ENCODE measurements around the gene ELF2. TPM values are rescaled to one million over a fixed set of nuclear protein-coding genes. Genes with fewer than 3 reads are reported as not detected.

The ELF2 gene
- total RNA-seq, 1 donor from 2014 or later, result 48.0 TPM

DNA sequence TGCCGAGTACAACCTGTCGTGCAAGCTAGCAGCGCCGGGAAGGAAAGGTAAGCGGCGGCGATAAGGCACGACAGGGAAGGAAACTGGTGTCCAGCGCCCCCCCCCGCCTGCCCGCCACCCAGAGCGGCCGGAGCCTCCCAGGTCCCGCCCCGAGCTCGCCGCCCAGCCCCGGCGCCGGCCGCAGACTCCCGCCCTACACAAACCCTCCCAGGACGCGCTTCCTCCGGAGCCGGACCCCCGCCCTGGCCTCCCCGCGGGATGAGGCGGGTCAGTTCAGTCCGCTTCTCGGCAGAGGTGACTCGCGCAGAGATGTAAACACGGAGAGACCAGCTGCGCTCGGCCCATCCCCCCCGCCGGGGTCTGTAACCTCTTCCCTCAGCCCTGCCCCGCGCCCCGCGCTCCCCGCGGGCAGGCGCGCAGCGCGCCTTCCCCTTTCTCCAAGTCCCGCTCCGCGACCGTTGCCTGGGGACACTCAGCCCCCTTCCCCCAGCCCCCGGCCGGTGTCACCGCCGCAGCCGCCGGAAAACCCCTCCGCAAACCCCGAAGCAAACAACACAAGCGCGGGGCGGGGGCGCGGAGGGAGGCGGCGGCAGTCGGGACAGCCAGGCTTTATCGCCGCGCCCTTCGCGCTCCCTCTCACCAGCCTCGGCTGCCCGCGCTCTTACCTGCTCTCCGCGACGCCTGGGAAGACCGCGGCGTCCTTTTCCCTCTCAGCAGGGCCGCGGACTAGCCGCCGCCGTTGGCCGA, 543 bp downstream of the ELF2 start:
- peak overlapping the region; percentile 64 for H3K27ac Mint-ChIP-seq (ENCODE audit: unreplicated experiment)
- H3K9me3 Mint-ChIP-seq (ENCODE audit: unreplicated experiment), result no peaks in the 10 kb centered on the region
- H3K4me3 Mint-ChIP-seq (ENCODE audit: unreplicated experiment), result peak overlapping the region; percentile 97
- peaks cover 7% of the 10 kb centered on the region for H3K4me1 Mint-ChIP-seq (ENCODE audit: unreplicated experiment)
- H3K36me3 Mint-ChIP-seq (ENCODE audit: low read depth, unreplicated experiment), result peaks cover 6% of the 10 kb centered on the region
- DNase-seq (ENCODE audit: low spot score), result peak; percentile 75
- H3K27me3 Mint-ChIP-seq (ENCODE audit: unreplicated experiment), result peaks cover 9% of the 10 kb centered on the region
- no peak for TF ChIP-seq CTCF (IDR thresholded peaks at IDR 0.05; ENCODE audit: unreplicated experiment)

GRCh38 chr4:139175646-139176301, 1.2 kb downstream of the ELF2 start:
- Mint-ChIP-seq H3K4me1 (ENCODE audit: unreplicated experiment) (peaks cover 7% of the 10 kb centered on the region), H3K9me3 (ENCODE audit: unreplicated experiment) (no peaks in the 10 kb centered on the region), H3K4me3 (ENCODE audit: unreplicated experiment) (peak overlapping the region; percentile 97), H3K36me3 (ENCODE audit: low read depth, unreplicated experiment) (peaks cover 6% of the 10 kb centered on the region), H3K27me3 (ENCODE audit: unreplicated experiment) (peaks cover 9% of the 10 kb centered on the region), H3K27ac (ENCODE audit: unreplicated experiment) (peak overlapping the region; percentile 64)
- DNase-seq (ENCODE audit: low spot score), result no peak
- TF ChIP-seq CTCF (IDR thresholded peaks at IDR 0.05; ENCODE audit: unreplicated experiment), result no peak

GRCh38 chr4:139171876-139172691, 4.9 kb downstream of the ELF2 start:
- no peak overlapping the region for H3K27ac Mint-ChIP-seq (ENCODE audit: unreplicated experiment)

DNA sequence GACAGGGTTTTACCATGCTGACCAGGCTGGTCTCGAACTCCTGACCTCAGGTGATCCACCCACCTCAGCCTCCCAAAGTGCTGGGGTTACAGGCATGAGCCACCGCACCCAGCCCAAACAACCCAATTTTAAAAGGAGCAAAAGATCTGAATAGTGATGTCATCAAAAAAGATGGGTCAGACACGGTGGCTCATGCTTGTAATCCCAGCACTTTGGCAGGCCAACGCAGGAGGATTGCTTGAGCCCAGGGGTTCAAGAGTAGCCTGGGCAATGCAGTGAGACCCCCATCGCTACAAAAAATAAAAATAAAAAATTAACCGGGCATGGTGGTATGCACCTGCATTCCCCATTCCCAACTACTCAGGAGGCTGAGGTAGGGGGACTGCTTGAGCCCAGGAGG, 6.1 kb downstream of the ELF2 start:
- H3K4me3 Mint-ChIP-seq (ENCODE audit: unreplicated experiment), result no peak overlapping the region
- no peak for DNase-seq (ENCODE audit: low spot score)
- peaks cover 6% of the 10 kb centered on the region for H3K36me3 Mint-ChIP-seq (ENCODE audit: low read depth, unreplicated experiment)
- peaks cover 4% of the 10 kb centered on the region for H3K27me3 Mint-ChIP-seq (ENCODE audit: unreplicated experiment)
- H3K9me3 Mint-ChIP-seq (ENCODE audit: unreplicated experiment), result no peaks in the 10 kb centered on the region
- H3K27ac Mint-ChIP-seq (ENCODE audit: unreplicated experiment), result no peak overlapping the region
- no peak for TF ChIP-seq CTCF (IDR thresholded peaks at IDR 0.05; ENCODE audit: unreplicated experiment)
- H3K4me1 Mint-ChIP-seq (ENCODE audit: unreplicated experiment), result peaks cover 9% of the 10 kb centered on the region

More at GRCh38 chr4:139171876-139172691, 4.9 kb downstream of the ELF2 start:
- TF ChIP-seq CTCF (IDR thresholded peaks at IDR 0.05; ENCODE audit: unreplicated experiment), result no peak
- no peak for DNase-seq (ENCODE audit: low spot score)
- Mint-ChIP-seq H3K36me3 (ENCODE audit: low read depth, unreplicated experiment) (peaks cover 6% of the 10 kb centered on the region), H3K4me3 (ENCODE audit: unreplicated experiment) (no peak overlapping the region), H3K27me3 (ENCODE audit: unreplicated experiment) (peaks cover 7% of the 10 kb centered on the region), H3K4me1 (ENCODE audit: unreplicated experiment) (peaks cover 10% of the 10 kb centered on the region), H3K9me3 (ENCODE audit: unreplicated experiment) (no peaks in the 10 kb centered on the region)
